ENCODE data around the gene ACLY.

Gene ACLY

DNA sequence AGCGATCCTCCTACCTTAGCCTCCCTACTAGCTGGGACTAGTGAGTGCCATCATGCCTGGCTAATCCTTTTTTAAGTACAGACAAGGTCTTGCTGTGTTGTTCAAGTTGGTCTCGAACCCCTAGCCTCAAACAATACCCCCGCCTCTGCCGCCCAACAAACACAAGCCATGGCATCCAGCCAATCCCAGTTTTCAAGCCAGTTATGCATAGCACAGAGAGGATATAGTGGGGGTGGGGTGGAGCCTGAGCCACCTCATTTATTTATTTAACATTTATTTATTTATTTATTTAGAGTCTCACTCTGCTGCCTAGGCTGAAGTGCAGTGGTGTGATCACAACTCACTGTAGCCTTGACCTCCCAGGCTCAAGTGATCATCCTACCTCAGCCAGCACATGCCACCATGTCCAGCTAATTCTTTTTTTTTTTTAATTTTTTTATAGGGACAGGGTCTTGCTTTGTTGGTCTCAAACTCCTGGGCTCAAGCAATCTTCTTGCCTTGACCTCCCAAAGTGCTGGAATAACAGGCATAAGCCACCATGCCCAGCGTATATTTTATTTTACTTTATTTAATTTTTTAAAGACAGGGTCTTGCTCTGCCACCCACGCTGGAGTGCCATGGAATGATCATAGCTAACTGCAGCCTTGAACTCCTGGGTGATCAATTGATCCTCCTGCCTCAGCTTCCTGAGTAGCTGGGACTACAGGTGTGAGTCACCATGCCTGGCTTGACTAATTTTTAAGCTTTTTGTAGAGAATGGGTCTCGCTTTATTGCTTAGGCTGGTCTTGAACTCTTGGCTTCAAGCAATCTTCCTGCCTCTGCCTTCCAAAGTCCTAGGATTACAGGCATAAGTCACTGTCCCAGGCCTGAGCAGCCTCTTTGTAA, 27.4 kb downstream of the ACLY start:
- Histone ChIP-seq H3K4me2 (ENCODE audit: low read length) (no peak overlapping the region), H2AK5ac (ENCODE audit: low read length) (no peak overlapping the region), H3K4me3 (ENCODE audit: low read length) (no peak overlapping the region), H3K79me1 (ENCODE audit: low read length) (peaks cover 14% of the 10 kb centered on the region), H2BK120ac (ENCODE audit: low read depth, low read length) (no peak overlapping the region), H3K4me1 (ENCODE audit: control insufficient read depth, low read depth, low read length) (no peaks in the 10 kb centered on the region), H3K27me3 (ENCODE audit: insufficient read depth, low read length, poor library complexity) (no peaks in the 10 kb centered on the region), H4K5ac (ENCODE audit: low read length) (no peak overlapping the region), H3K23ac (ENCODE audit: low read length) (no peak overlapping the region), H3K4ac (ENCODE audit: low read depth, low read length) (no peak overlapping the region), H2BK15ac (replicated peaks; ENCODE audit: low read depth) (no peak overlapping the region), H3K56ac (ENCODE audit: low read length) (no peak overlapping the region), H3K18ac (ENCODE audit: low read length) (no peak overlapping the region), H3K27ac (ENCODE audit: low read depth, low read length) (no peak overlapping the region), H3K36me3 (ENCODE audit: control insufficient read depth, insufficient read depth, low read length) (peaks cover 41% of the 10 kb centered on the region), H3K9ac (ENCODE audit: low read length) (no peak overlapping the region), H2BK5ac (ENCODE audit: low read length) (no peak overlapping the region), H3K79me2 (ENCODE audit: control insufficient read depth, insufficient read depth, low read length) (no peaks in the 10 kb centered on the region), H4K8ac (ENCODE audit: low read depth, low read length) (no peak overlapping the region)
- DNase-seq, result no peak
- no CpG with 5 or more reads among the region's 7 CpGs for WGBS (ENCODE audit: extremely low coverage, insufficient coverage, low lambda C conversion rate)

DNA sequence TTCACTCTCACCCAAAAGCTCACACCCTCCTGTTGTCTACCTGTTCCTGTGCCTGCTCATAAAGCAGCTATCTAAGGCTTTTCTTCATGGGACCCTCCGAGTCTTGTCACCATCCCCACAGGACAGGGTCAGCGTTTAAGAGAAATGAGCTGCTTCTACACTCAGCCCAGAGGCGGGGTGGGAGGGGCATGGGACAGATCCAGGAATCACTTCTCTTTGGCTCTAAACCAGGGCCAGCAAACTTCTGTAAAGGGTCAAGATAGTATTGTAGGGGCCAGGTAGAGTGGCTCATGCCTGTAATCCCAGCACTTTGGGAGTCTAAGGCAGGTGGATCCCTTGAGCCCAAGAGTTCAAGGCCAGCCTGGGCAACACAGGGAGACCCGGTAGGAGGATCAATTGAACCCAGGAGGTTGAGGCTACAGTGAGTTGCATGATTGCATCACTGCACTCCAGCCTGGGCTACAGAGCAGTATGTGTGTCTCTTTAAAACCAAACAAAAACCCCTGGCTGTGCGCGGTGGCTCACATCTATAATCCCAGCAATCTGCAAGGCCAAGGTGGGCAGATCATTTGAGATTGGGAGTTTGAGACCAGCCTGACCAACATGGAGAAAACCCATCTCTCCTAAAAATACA, 30.3 kb downstream of the ACLY start:
- Histone ChIP-seq H3K4ac (ENCODE audit: low read depth, low read length) (no peak overlapping the region), H3K27ac (ENCODE audit: low read depth, low read length) (no peak overlapping the region), H3K18ac (ENCODE audit: low read length) (no peak overlapping the region), H3K27me3 (ENCODE audit: insufficient read depth, low read length, poor library complexity) (no peaks in the 10 kb centered on the region), H4K8ac (ENCODE audit: low read depth, low read length) (no peak overlapping the region), H3K4me1 (ENCODE audit: control insufficient read depth, low read depth, low read length) (no peaks in the 10 kb centered on the region), H3K79me2 (ENCODE audit: control insufficient read depth, insufficient read depth, low read length) (no peaks in the 10 kb centered on the region), H3K79me1 (ENCODE audit: low read length) (peaks cover 10% of the 10 kb centered on the region), H3K4me3 (ENCODE audit: low read length) (no peak overlapping the region), H2BK5ac (ENCODE audit: low read length) (no peak overlapping the region), H2BK120ac (ENCODE audit: low read depth, low read length) (no peak overlapping the region), H4K5ac (ENCODE audit: low read length) (no peak overlapping the region), H3K4me2 (ENCODE audit: low read length) (no peak overlapping the region), H3K56ac (ENCODE audit: low read length) (no peak overlapping the region), H3K36me3 (ENCODE audit: control insufficient read depth, insufficient read depth, low read length) (peaks cover 42% of the 10 kb centered on the region), H2BK15ac (replicated peaks; ENCODE audit: low read depth) (no peak overlapping the region), H3K9ac (ENCODE audit: low read length) (no peak overlapping the region), H3K23ac (ENCODE audit: low read length) (no peak overlapping the region), H2AK5ac (ENCODE audit: low read length) (no peak overlapping the region)
- no CpG with 5 or more reads among the region's 6 CpGs for WGBS (ENCODE audit: extremely low coverage, insufficient coverage, low lambda C conversion rate)
- DNase-seq, result no peak

DNA sequence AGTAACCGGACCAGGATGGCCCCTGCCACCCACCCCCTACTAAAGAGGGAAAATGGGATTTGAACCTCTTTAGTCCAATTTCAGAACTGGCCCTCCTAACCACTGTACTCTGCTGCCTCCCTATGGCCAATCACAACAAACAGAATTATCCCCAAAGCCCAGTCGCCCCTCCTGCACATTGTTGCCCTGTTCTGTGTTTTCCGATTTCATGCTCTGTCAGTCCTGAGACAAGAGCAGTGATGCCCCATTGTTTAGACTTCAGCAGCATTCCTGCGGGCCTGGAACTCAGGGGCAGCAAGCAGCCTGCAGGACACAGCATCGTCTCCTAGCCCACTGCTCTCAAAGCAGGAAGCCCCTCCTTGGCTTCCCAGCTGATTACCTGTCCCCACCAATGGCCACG, 33.0 kb downstream of the ACLY start:
- H2BK15ac ChIP-seq (replicated peaks; ENCODE audit: low read depth), result no peak overlapping the region
- no peak overlapping the region for H2AK5ac ChIP-seq (ENCODE audit: low read length)
- H3K27me3 ChIP-seq (ENCODE audit: insufficient read depth, low read length, poor library complexity), result no peaks in the 10 kb centered on the region
- no peak overlapping the region for H3K4ac ChIP-seq (ENCODE audit: low read depth, low read length)
- no peak overlapping the region for H3K9ac ChIP-seq (ENCODE audit: low read length)
- no peak overlapping the region for H4K8ac ChIP-seq (ENCODE audit: low read depth, low read length)
- peak; percentile 22 for DNase-seq
- H3K79me2 ChIP-seq (ENCODE audit: control insufficient read depth, insufficient read depth, low read length), result peaks cover 2% of the 10 kb centered on the region
- H3K18ac ChIP-seq (ENCODE audit: low read length), result no peak overlapping the region
- H3K4me1 ChIP-seq (ENCODE audit: control insufficient read depth, low read depth, low read length), result no peaks in the 10 kb centered on the region
- H2BK5ac ChIP-seq (ENCODE audit: low read length), result no peak overlapping the region
- no peak overlapping the region for H4K5ac ChIP-seq (ENCODE audit: low read length)
- no CpG with 5 or more reads among the region's 6 CpGs for WGBS (ENCODE audit: extremely low coverage, insufficient coverage, low lambda C conversion rate)
- no peak overlapping the region for H3K4me3 ChIP-seq (ENCODE audit: low read length)
- no peak overlapping the region for H3K27ac ChIP-seq (ENCODE audit: low read depth, low read length)
- H3K79me1 ChIP-seq (ENCODE audit: low read length), result peaks cover 16% of the 10 kb centered on the region
- H3K36me3 ChIP-seq (ENCODE audit: control insufficient read depth, insufficient read depth, low read length), result peaks cover 41% of the 10 kb centered on the region
- H3K4me2 ChIP-seq (ENCODE audit: low read length), result no peak overlapping the region
- no peak overlapping the region for H2BK120ac ChIP-seq (ENCODE audit: low read depth, low read length)
- H3K23ac ChIP-seq (ENCODE audit: low read length), result no peak overlapping the region
- H3K56ac ChIP-seq (ENCODE audit: low read length), result no peak overlapping the region

DNA sequence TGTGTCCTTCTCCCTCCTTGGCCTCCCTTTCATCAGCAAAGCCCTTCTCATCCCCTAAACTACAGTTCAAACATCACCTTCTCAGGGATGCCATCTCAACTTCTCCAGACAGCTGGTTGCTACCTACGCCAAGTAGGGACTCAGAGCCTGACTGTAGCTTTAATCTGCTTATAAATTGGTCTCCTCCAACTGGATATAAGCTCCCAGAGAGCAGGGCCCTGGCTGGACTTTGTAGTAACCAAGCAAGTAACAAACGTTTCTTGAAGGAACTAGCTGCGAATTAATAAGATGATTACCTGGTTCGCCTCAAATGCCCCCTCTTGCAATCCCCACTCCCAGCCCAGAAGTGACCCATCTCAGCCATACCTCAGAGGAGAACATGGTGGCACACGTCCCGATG, 36.0 kb downstream of the ACLY start:
- H3K27ac ChIP-seq (ENCODE audit: low read depth, low read length), result no peak overlapping the region
- H3K56ac ChIP-seq (ENCODE audit: low read length), result no peak overlapping the region
- WGBS (ENCODE audit: extremely low coverage, insufficient coverage, low lambda C conversion rate), result no CpG with 5 or more reads among the region's 6 CpGs
- peaks cover 49% of the 10 kb centered on the region for H3K36me3 ChIP-seq (ENCODE audit: control insufficient read depth, insufficient read depth, low read length)
- no peak overlapping the region for H3K4me3 ChIP-seq (ENCODE audit: low read length)
- no peak overlapping the region for H2BK120ac ChIP-seq (ENCODE audit: low read depth, low read length)
- no peak overlapping the region for H2BK15ac ChIP-seq (replicated peaks; ENCODE audit: low read depth)
- no peak overlapping the region for H3K18ac ChIP-seq (ENCODE audit: low read length)
- no peak overlapping the region for H4K8ac ChIP-seq (ENCODE audit: low read depth, low read length)
- H3K27me3 ChIP-seq (ENCODE audit: insufficient read depth, low read length, poor library complexity), result no peaks in the 10 kb centered on the region
- no peak overlapping the region for H2BK5ac ChIP-seq (ENCODE audit: low read length)
- no peak overlapping the region for H2AK5ac ChIP-seq (ENCODE audit: low read length)
- peaks cover 18% of the 10 kb centered on the region for H3K79me1 ChIP-seq (ENCODE audit: low read length)
- H3K9ac ChIP-seq (ENCODE audit: low read length), result no peak overlapping the region
- no peak overlapping the region for H3K4ac ChIP-seq (ENCODE audit: low read depth, low read length)
- no peak overlapping the region for H4K5ac ChIP-seq (ENCODE audit: low read length)
- no peak overlapping the region for H3K23ac ChIP-seq (ENCODE audit: low read length)
- H3K4me1 ChIP-seq (ENCODE audit: control insufficient read depth, low read depth, low read length), result no peaks in the 10 kb centered on the region
- no peak for DNase-seq
- H3K79me2 ChIP-seq (ENCODE audit: control insufficient read depth, insufficient read depth, low read length), result peaks cover 2% of the 10 kb centered on the region
- no peak overlapping the region for H3K4me2 ChIP-seq (ENCODE audit: low read length)

DNA sequence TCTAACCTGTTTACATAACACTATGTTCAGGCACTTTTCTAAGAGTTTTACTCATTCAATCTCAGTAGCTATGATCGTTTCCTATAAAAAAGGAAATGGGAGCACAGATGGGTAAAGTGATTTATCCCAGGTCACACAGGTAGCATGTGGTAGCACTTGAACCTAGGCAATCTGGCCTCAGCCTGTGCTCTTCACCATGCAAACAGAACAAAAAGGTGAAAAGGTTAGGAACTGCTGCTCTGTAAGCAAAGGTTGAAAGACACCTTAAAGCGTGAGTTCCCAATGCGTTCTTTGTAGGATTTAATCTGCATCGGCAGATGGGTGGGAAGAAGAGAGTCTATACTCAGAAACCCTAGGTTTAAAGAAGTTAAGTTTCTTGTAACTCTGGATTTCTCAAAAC, 38.6 kb downstream of the ACLY start:
- Histone ChIP-seq H3K4me1 (ENCODE audit: control insufficient read depth, low read depth, low read length) (no peaks in the 10 kb centered on the region), H3K36me3 (ENCODE audit: control insufficient read depth, insufficient read depth, low read length) (peaks cover 39% of the 10 kb centered on the region)
- WGBS (ENCODE audit: extremely low coverage, insufficient coverage, low lambda C conversion rate), result no CpG with 5 or more reads among the region's 4 CpGs

More for the DNA sequence above, 38.6 kb downstream of the ACLY start:
- Histone ChIP-seq H3K79me1 (ENCODE audit: low read length) (peaks cover 14% of the 10 kb centered on the region), H3K4ac (ENCODE audit: low read depth, low read length) (no peak overlapping the region), H3K23ac (ENCODE audit: low read length) (no peak overlapping the region), H3K9ac (ENCODE audit: low read length) (no peak overlapping the region), H3K27me3 (ENCODE audit: insufficient read depth, low read length, poor library complexity) (no peaks in the 10 kb centered on the region), H3K79me2 (ENCODE audit: control insufficient read depth, insufficient read depth, low read length) (peaks cover 2% of the 10 kb centered on the region), H3K56ac (ENCODE audit: low read length) (no peak overlapping the region), H2AK5ac (ENCODE audit: low read length) (no peak overlapping the region), H2BK120ac (ENCODE audit: low read depth, low read length) (no peak overlapping the region), H2BK5ac (ENCODE audit: low read length) (no peak overlapping the region), H3K4me3 (ENCODE audit: low read length) (no peak overlapping the region), H3K27ac (ENCODE audit: low read depth, low read length) (no peak overlapping the region), H4K5ac (ENCODE audit: low read length) (no peak overlapping the region), H3K18ac (ENCODE audit: low read length) (no peak overlapping the region), H4K8ac (ENCODE audit: low read depth, low read length) (no peak overlapping the region), H3K4me2 (ENCODE audit: low read length) (no peak overlapping the region), H2BK15ac (replicated peaks; ENCODE audit: low read depth) (no peak overlapping the region)
- DNase-seq, result no peak
